NCI-H748 (cell line): Measurements from ENCODE around the gene PSME4.
"Not testable (repeated sequence)": the region's sequence is repeated elsewhere in the genome, so short reads cannot be mapped to it uniquely, and the experiment has no call there.

Source experiments
- DNase-seq: peaks from one replicate; lab custom pipeline; 2025; ENCODE audit not compliant: unreplicated experiment; lab: John Stamatoyannopoulos, UW

PSME4 gene

DNA sequence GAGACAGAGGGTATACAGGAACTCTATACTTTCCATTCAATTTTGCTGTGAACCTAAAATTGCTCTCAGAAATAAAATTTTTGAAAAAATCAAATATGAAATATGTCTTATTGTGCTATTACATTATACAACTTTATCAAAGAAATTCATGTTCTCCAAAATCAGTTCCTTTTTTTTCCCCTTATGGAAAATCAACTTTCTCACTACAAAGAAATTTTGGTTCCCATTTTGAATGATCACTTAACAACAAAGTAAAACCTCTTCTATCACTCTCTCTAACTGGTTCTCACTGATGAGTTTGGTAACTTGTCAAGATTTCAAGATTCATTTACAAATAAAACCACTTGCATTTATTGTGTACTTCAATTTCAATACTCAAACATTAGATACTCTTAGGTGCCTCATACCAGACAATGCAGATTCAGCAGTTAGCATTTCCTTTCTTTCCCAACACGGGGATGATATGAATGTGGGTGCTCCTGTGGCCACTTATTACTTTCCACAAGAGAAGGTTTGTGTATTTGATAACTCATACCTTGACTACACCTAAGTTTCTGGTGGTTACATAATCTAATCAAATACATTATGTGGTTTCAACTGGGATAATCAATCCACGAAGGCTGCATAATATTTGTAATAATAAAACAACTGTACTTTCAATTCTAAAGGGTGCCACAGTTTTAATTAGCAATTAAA is 6.4 kb downstream of the PSME4 start:
- DNase-seq, result no peak

GRCh38 chr2:53961478-53962216 is 9.1 kb downstream of the PSME4 start:
- DNase-seq, result not testable (repeated sequence)

GRCh38 chr2:53960476-53960875 is 10.3 kb downstream of the PSME4 start:
- no peak for DNase-seq

GRCh38 chr2:53958443-53958842 is 12.3 kb downstream of the PSME4 start:
- no peak for DNase-seq

GRCh38 chr2:53952519-53952918 is 18.3 kb downstream of the PSME4 start:
- no peak for DNase-seq

DNA sequence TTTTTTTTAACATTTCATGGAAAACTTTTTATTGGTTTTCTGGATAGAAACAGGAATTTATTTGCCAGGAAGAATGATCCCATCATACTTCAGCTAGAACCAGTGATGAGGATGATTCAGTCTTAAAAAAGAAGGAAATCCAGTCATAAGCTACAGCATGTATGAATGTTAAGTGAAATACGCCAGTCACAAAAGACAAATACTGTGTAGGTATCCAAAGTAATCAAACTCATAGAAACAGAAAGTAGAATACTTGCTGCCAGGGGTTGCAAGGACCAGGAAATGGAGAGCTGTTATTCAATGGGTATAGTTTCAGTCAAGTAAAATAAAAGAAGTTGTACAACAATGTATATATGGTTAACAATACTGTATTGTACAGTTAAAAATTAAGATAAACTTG is 21.3 kb downstream of the PSME4 start:
- no peak for DNase-seq

- no peak for DNase-seq
Measured at GRCh38 chr2:53945538-53945937, 25.3 kb downstream of the PSME4 start.

- no peak for DNase-seq
Measured at GRCh38 chr2:53944542-53944941, 26.3 kb downstream of the PSME4 start.

GRCh38 chr2:53942280-53942679 is 28.5 kb downstream of the PSME4 start:
- DNase-seq, result no peak

DNA sequence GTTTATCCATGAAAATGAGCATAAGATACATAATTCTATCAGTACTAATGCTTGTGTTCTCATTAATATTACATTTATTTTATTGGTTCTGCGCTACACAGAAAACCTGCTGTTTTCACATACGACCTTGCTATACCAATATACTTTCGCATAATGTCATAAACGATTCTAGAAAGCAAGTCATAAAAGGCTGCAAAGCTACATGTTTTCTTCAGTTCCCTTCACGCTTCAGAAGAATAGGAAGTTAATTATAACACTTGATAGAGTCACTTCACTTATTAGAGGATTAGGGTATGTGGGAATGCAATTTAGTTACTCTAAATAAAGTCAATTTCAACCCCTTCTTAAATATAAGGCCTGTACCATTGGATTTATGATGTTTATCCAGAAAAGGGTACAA is 29.0 kb downstream of the PSME4 start:
- DNase-seq, result no peak

- no peak for DNase-seq
Measured at GRCh38 chr2:53939656-53940055, 31.1 kb downstream of the PSME4 start.

DNA sequence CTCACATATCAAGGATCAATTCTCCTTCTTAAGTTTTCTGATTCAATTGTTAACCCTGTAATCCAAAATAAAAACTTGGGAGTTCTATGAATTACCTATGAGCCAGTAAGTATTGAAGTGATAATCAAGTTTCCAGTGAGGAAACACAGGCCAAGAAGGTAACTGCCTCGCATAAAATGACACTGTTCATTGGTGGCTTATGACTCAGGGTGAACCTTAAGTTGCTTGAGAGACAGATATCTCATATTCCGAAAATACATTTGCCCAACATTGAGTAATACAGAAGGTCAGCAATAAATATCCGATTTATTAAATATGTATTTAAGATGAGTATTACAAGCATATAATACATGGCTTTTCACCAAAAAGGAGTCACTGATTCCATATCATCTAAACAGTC is 31.9 kb downstream of the PSME4 start:
- DNase-seq, result no peak

DNA sequence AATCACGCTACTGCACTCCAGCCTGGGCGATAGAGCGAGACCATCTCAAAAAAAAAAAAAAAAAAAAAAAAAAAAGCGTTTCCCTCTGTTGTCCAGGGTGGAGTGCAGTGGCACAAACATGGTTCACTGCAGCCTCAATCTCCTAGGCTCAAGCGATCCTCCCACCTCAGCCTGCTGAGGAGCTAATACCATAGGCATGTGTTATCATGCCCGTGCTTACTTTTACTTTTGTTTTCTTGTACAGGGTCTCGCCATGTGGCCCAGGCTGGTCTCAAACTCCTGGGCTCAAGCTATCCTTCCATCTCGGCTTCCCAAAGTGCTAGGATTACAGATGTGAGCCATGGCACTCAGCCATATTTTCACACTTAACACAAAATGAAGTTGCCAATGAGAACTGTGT is 37.5 kb downstream of the PSME4 start:
- no peak for DNase-seq

- not testable (repeated sequence) for DNase-seq
Measured at GRCh38 chr2:53926321-53926720, 44.5 kb downstream of the PSME4 start.

- DNase-seq, result no peak
Measured at GRCh38 chr2:53913721-53914120, 57.1 kb downstream of the PSME4 start.

- no peak for DNase-seq
Measured at GRCh38 chr2:53911434-53912189, 59.2 kb downstream of the PSME4 start.

- DNase-seq, result no peak
Measured at GRCh38 chr2:53907582-53907981, 63.2 kb downstream of the PSME4 start.

DNA sequence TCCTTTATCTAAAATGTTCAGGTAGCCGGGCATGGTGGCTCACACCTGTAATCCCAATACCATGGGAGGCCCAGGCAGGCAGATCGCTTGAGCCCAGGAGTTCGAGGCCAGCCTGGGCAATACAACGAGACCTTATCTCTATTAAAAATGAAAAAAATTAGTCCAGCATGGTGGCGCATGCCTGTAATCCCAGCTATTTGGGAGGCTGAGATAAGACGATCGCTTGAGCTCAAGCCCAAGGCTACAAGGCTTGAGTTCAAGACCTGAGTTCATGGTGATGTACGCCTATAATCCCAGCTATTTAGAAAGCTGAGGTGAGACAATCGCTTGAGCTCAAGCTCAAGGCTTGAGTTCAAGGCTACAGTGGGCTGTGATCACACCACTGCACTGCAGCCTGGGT is 65.4 kb downstream of the PSME4 start:
- DNase-seq, result no peak

- DNase-seq, result no peak
Measured at GRCh38 chr2:53903011-53903410, 67.8 kb downstream of the PSME4 start.

DNA sequence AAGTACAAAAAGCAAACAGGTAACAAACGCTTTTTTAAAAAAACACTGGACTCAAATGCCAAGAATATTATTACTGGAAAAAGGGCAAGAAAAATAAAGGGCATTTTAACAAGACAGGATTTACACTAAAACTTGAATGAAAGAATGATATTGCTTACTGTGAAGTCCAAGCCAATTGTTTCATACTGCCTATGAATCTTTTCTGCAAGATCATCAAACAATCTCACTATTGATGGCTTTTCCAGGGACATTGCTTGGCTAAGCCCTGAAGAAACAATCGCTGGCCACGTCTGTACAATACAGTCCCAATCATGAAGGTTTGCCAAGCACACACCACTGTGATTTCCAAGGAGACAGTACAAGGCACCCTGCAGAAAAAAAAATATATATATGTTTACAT is 69.6 kb downstream of the PSME4 start:
- no peak for DNase-seq

GRCh38 chr2:53896864-53897263 is 73.9 kb downstream of the PSME4 start:
- DNase-seq, result no peak
